Glomerular endothelial cell (primary cell): Measurements from ENCODE around the gene CC2D2A. TPM values are rescaled to one million over a fixed set of nuclear protein-coding genes. Genes with fewer than 3 reads are reported as not detected.
"Not testable (repeated sequence)": the region's sequence is repeated elsewhere in the genome, so short reads cannot be mapped to it uniquely, and the experiment has no call there.

Experiments
- DNase-seq: peaks from one replicate; pipeline ENCODE4 v3.0.0-alpha.2; 2011; ENCODE audit warnings: low read depth, low spot score; ENCODE audit errors: extremely low read depth
- total RNA-seq: library from RNA; depleted of rRNA; stranded (reverse); fragments of >200 nt; gene quantifications from 2 replicates; pipeline ENCODE4 v1.2.3, GENCODE V29; 2015

CC2D2A gene
- total RNA-seq, 1 donor from 2014 or later = 23.2 TPM

DNA sequence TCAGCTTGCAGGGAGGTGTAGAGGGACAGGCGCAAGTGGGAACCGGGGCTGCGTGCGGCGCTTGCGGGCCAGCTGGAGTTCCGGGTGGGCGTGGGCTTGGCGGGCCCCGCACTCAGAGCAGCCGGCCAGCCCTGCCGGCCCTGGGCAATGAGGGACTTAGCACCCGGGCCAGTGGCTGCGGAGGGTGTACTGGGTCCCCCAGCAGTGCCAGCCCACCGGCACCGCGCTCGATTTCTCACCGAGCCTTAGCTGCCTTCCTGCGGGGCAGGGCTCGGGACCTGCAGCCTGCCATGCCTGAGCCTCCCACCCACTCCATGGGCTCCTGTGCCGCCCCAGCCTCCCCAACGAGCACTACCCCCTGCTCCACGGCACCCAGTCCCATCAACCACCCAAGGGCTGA is 145.2 kb downstream of the CC2D2A start:
- not testable (repeated sequence) for DNase-seq

- DNase-seq = not testable (repeated sequence)
Observed at GRCh38 chr4:15617407-15617806, 147.7 kb downstream of the CC2D2A start.

DNA sequence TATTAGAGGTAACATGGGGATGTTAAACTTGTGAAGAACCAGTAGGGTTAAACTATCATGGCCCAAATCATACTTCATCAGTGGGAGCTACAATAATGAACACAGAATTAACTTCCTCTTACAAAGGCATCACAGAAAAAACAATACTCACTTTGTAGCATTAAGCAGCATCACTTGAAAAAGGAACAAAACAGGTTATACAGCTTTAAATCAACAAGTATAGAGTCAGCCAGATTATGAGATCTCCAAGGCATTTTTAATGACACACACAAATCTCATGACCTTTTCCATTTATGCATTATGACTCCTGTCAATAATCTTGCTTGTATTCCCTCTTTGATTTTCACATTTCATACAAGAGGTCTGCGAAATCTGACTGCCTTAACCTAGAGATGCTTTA is 167.1 kb downstream of the CC2D2A start:
- no peak for DNase-seq

DNA sequence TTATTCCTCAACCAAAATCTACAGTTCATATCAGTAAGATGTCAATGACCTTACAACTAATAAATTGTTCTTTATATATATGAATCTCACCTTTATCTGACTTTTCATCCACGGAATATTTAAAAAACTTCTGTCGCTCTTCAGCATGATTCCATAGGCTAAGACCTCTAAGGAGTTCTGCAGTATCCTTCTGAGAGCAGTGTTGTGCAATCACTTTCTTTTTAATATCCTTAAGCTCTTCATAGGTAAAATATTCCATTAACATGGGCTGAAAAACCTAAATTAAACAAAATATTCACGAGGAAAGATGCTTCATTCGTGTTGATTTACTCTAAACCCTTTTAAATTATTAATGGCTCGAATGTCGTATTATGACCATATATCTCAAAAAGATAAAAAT is 168.7 kb downstream of the CC2D2A start:
- DNase-seq = no peak

DNA sequence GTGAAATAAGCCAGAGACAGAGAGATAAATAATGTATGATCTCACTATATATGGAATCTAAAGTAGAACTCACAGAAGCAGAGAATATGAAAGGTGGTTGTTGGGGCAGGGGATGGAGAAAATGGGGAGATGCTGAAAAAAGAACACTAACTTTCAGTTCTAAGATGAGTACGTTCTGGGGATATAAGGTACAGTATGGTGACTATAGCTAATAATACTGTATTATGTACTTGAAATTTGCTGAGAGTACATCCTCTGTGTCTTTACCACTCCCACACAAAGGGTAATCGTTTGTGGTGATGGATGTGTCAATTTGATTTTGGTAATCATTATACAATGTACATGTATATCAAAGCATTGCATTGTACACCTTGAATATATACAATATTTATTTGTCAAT is 178.9 kb downstream of the CC2D2A start:
- no peak for DNase-seq

DNA sequence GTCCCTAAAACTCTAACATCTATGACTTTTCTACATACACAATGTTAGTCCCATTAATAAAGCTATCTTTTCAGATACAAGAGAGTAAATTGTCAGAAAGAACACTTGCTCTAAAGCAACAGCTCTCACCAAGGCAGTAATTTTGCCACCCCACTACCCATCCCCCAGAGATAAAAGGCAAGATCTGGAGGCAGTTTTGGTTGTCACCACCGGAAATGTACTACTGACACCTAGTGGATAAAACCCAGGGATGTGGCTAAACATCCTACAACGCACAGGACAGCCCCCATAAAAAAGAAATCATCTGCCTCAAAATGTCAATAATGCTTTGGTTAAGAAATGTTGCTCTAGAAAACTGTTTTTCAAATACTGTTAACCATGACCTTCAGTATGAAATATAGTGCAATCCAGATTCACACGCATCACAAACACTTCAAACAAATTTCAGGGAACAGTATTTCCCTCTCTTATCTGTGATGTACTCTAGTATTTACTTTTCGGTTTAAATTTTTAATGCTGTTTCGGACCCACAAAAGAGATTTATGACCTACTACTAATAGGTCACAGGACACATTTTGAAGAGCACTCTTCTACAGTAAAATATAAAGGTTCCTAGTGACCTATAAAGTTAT is 180.3 kb downstream of the CC2D2A start:
- no peak for DNase-seq

Other genes starting within 250 kb of the CC2D2A start
- gene C1QTNF7, start 41.8 kb upstream of the CC2D2A start, total RNA-seq = not detected in 2 replicates
- gene FBXL5, start 185.5 kb downstream of the CC2D2A start, total RNA-seq = 75.7 and 83.3 TPM in 2 replicates
- gene FAM200B, start 211.9 kb downstream of the CC2D2A start, total RNA-seq = 38.7 and 40.2 TPM in 2 replicates
- gene BST1, start 233.2 kb downstream of the CC2D2A start, total RNA-seq = 43.2 and 88.9 TPM in 2 replicates